PC-3 (cell line): ENCODE results near the gene PSMD1. TPM values are rescaled to one million over a fixed set of nuclear protein-coding genes. Genes with fewer than 3 reads are reported as not detected.

Experiments used
- ATAC-seq: fragments of 200-7000 bp; cut with Tn5 transposase; 2 replicates; pipeline ENCODE4 v1.9.1; 2020; ENCODE audit warnings: mild to moderate bottlenecking, moderate library complexity
- BruUV-seq: library from RNA; stranded (reverse); fragments of 400-500 nt; replicated peaks from 2 replicates; lab custom pipeline; 2021; lab: Mats Ljungman, UMichigan
- CTCF ChIA-PET: fragments of 300-600 bp; sonication (Branson Sonifier 250); formaldehyde crosslinking; loops from one replicate; lab custom pipeline; 2022; ENCODE audit warnings: antibody characterized with exemption; lab: Charles Lee
- POLR2A ChIA-PET: fragments of 300-600 bp; sonication (Branson Sonifier 250); formaldehyde crosslinking; loops from one replicate; lab custom pipeline; 2022; ENCODE audit warnings: antibody characterized with exemption; ENCODE audit not compliant: unreplicated experiment; lab: Charles Lee
- DNase-seq: peaks from one replicate; pipeline ENCODE4 v3.0.0-alpha.2; 2015
- H2AFZ ChIP-seq: fragments of 300-600 bp; sonication (generic); 2 replicates; pipeline ENCODE4 v1.6.0; 2016; ENCODE audit warnings: antibody characterized with exemption, low read length
- H3F3A ChIP-seq: fragments of 300-600 bp; sonication (generic); one replicate; pipeline ENCODE4 v1.6.0; 2017; ENCODE audit warnings: antibody characterized with exemption, low read length, control low read depth, mild to moderate bottlenecking; ENCODE audit not compliant: unreplicated experiment
- H3K27ac ChIP-seq: fragments of 300-600 bp; sonication (generic); 2 replicates; pipeline ENCODE4 v1.5.1; 2016; ENCODE audit warnings: mild to moderate bottlenecking, low read length
- H3K27me3 ChIP-seq: fragments of 300-600 bp; sonication (generic); 2 replicates; pipeline ENCODE4 v1.6.1; 2016; ENCODE audit warnings: low read length, mixed read lengths
- H3K36me3 ChIP-seq: fragments of 300-600 bp; sonication (generic); 2 replicates; pipeline ENCODE4 v1.6.1; 2016; ENCODE audit warnings: low read depth, mixed run types, low read length, mixed read lengths
- H3K4me1 ChIP-seq: fragments of 300-600 bp; sonication (generic); 2 replicates; pipeline ENCODE4 v1.5.1; 2016; ENCODE audit warnings: low read length; ENCODE audit not compliant: insufficient read depth
- H3K4me2 ChIP-seq: fragments of 300-600 bp; sonication (generic); 2 replicates; pipeline ENCODE4 v1.6.0; 2016; ENCODE audit warnings: low read length
- H3K4me3 ChIP-seq: fragments of 300-600 bp; sonication (generic); 2 replicates; pipeline ENCODE4 v1.5.1; 2016; ENCODE audit warnings: mild to moderate bottlenecking, low read length, mixed read lengths
- H3K79me2 ChIP-seq: fragments of 300-600 bp; sonication (generic); 2 replicates; pipeline ENCODE4 v1.6.1; 2017; ENCODE audit warnings: low read length, mixed read lengths
- H3K9ac ChIP-seq: fragments of 300-600 bp; sonication (generic); 2 replicates; pipeline ENCODE4 v1.6.0; 2016; ENCODE audit warnings: mild to moderate bottlenecking, low read length
- H3K9me2 ChIP-seq: fragments of 300-600 bp; sonication (generic); replicated peaks from 2 replicates; pipeline ENCODE4 v1.6.1; 2016; ENCODE audit warnings: mixed run types, low read length, mixed read lengths
- H3K9me3 ChIP-seq: fragments of 300-600 bp; sonication (generic); 2 replicates; pipeline ENCODE4 v1.6.1; 2016; ENCODE audit warnings: low read length, mixed read lengths
- H4K20me1 ChIP-seq: fragments of 300-600 bp; sonication (generic); 2 replicates; pipeline ENCODE4 v1.6.1; 2016; ENCODE audit warnings: low read length, mixed read lengths
- CTCF ChIP-seq: fragments of 300-600 bp; sonication (generic); conservative IDR thresholded peaks from 2 replicates; pipeline ENCODE4 v1.5.1; 2017; ENCODE audit warnings: antibody characterized with exemption, low read depth, mild to moderate bottlenecking, low read length
- EZH2 ChIP-seq: fragments of 300-600 bp; sonication (generic); IDR thresholded peaks from one replicate; pipeline ENCODE4 v1.6.1; 2017; ENCODE audit warnings: antibody characterized with exemption, mild to moderate bottlenecking, low read length; ENCODE audit not compliant: unreplicated experiment
- EZH2phosphoT487 ChIP-seq: fragments of 300-600 bp; sonication (generic); IDR thresholded peaks from 2 replicates; pipeline ENCODE4 v1.6.1; 2018; ENCODE audit warnings: mild to moderate bottlenecking, antibody characterized with exemption, low read length, borderline replicate concordance
- intact Hi-C: fragments of 100-400 bp; cut with micrococcal nuclease; formaldehyde crosslinking; loops from 2 replicates; pipeline ENCODE4 v1.9.0; 2023
- total RNA-seq: library from RNA; depleted of rRNA; stranded (reverse); fragments of >200 nt; gene quantifications from 2 replicates; pipeline ENCODE4 v1.2.3, GENCODE V29; 2014

Gene PSMD1
- total RNA-seq, 1 experiment from 2014 or later = 154 TPM

GRCh38 chr2:231059756-231060155 is 3.1 kb downstream of the PSMD1 start:
- Histone ChIP-seq H3K27me3 (no peaks in the 10 kb centered on the region), H3K9ac (no peak overlapping the region), H3K4me1 (peaks cover 26% of the 10 kb centered on the region), H3K27ac (peak overlapping the region; percentile 10; the same call in 1 of the 2 replicates), H4K20me1 (peaks cover 44% of the 10 kb centered on the region), H3K4me2 (peak overlapping the region; percentile 97), H3F3A (no peaks in the 10 kb centered on the region), H3K36me3 (peaks cover 37% of the 10 kb centered on the region), H2AFZ (no peak overlapping the region), H3K9me2 (no peaks in the 10 kb centered on the region), H3K79me2 (peaks cover 81% of the 10 kb centered on the region), H3K9me3 (no peaks in the 10 kb centered on the region), H3K4me3 (peak overlapping the region; percentile 100)
- no TSS peak for BruUV-seq
- ChIA-PET CTCF (no interaction called here), POLR2A (no interaction called here)
- TF ChIP-seq CTCF (no peak), EZH2phosphoT487 (no peak), EZH2 (no peak)
- ATAC-seq (no peak), DNase-seq (peak; percentile 17)
- intact Hi-C loops = loop anchor here (5.0 kb wide), 1 partner anchor 157 kb away; no protein-coding TSS in a partner anchor

- H4K20me1 ChIP-seq = peaks cover 42% of the 10 kb centered on the region
- no peak overlapping the region for H2AFZ ChIP-seq
- no peak overlapping the region for H3K4me3 ChIP-seq
- ChIA-PET CTCF (no interaction called here), POLR2A (no interaction called here)
- H3K4me1 ChIP-seq = peaks cover 27% of the 10 kb centered on the region
- no peaks in the 10 kb centered on the region for H3K9me2 ChIP-seq
- ATAC-seq (no peak), DNase-seq (no peak)
- TF ChIP-seq EZH2 (no peak), EZH2phosphoT487 (no peak), CTCF (no peak)
- H3K36me3 ChIP-seq = peaks cover 64% of the 10 kb centered on the region
- H3K79me2 ChIP-seq = peaks cover 93% of the 10 kb centered on the region
- H3K27ac ChIP-seq = no peak overlapping the region
- no peak overlapping the region for H3K9ac ChIP-seq
- no peaks in the 10 kb centered on the region for H3F3A ChIP-seq
- no peaks in the 10 kb centered on the region for H3K27me3 ChIP-seq
- intact Hi-C loops = no loop called here
- no peak overlapping the region for H3K4me2 ChIP-seq
- H3K9me3 ChIP-seq = no peaks in the 10 kb centered on the region
- no TSS peak for BruUV-seq
These were observed 6.1 kb downstream of the PSMD1 start for GRCh38 chr2:231062776-231063175.

GRCh38 chr2:231063347-231063746 is 6.7 kb downstream of the PSMD1 start:
- intact Hi-C loops = no loop called here
- TF ChIP-seq EZH2phosphoT487 (no peak), CTCF (no peak), EZH2 (no peak)
- no peak overlapping the region for H3K9ac ChIP-seq
- H3K79me2 ChIP-seq = peaks cover 87% of the 10 kb centered on the region
- POLR2A ChIA-PET = no interaction called here
- peaks cover 37% of the 10 kb centered on the region for H4K20me1 ChIP-seq
- H3K9me3 ChIP-seq = no peaks in the 10 kb centered on the region
- peaks cover 65% of the 10 kb centered on the region for H3K36me3 ChIP-seq
- no peak for DNase-seq
- no peak overlapping the region for H3K27ac ChIP-seq
- no peaks in the 10 kb centered on the region for H3K27me3 ChIP-seq
- H3K4me1 ChIP-seq = peaks cover 29% of the 10 kb centered on the region
- no peak overlapping the region for H2AFZ ChIP-seq
- H3K4me3 ChIP-seq = no peak overlapping the region
- CTCF ChIA-PET = no interaction called here
- BruUV-seq = no TSS peak
- no peaks in the 10 kb centered on the region for H3K9me2 ChIP-seq
- no peak for ATAC-seq
- no peak overlapping the region for H3K4me2 ChIP-seq
- H3F3A ChIP-seq = no peaks in the 10 kb centered on the region
